C4-2B (cell line): ENCODE results near the gene TAGAP.

ENCODE experiments used
- CTCF ChIP-seq: fragments of 450-650 bp; conservative IDR thresholded peaks from 2 replicates; pipeline ENCODE4 v1.5.1; 2017; ENCODE audit warnings: mild to moderate bottlenecking
- ZFX ChIP-seq: fragments of 450-650 bp; IDR thresholded peaks from 2 replicates; pipeline ENCODE4 v1.6.1; 2017

DNA sequence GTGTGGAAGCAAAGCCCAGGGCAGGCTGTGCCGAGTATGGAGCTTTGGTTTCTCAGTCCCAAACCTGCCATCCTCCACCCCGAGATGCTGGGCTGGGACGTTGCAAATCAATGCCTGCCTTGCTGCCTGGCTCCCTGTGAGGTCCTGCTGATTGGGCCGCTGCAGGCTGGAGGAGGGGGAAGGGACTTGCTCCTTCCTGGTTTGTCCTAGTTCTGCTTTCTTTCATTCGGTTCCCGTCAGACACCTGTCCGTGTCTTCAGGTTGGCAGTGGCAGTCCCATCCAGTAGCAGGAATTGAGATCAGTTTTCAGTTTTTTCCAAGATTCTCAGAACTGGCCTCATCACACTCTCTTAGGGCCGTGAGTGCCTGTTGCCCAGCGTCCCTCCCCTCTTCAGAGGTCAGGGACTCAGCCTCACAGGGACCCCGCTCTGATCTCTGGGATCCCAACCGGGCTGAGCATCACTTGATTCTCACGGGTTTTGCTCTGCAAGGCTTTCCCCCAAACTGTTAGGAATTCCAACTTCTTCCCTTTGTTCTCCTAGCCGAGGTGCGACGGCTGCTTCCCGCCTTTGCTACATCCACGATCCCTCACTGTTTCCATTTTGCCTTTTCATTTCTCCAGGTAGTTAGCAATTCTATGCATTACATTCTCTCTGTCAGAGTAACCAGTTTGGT lies 24.2 kb upstream of the TAGAP start:
- TF ChIP-seq CTCF, result no peak
- TF ChIP-seq ZFX, result no peak
